ENCODE measurements around the gene RASAL2. TPM values are rescaled to one million over a fixed set of nuclear protein-coding genes. Genes with fewer than 3 reads are reported as not detected.

RASAL2 gene
- total and polyA plus RNA-seq, 2 of the 4 experiments (the other 2 are of a cell fraction) = 13.1 to 20.6 TPM

DNA sequence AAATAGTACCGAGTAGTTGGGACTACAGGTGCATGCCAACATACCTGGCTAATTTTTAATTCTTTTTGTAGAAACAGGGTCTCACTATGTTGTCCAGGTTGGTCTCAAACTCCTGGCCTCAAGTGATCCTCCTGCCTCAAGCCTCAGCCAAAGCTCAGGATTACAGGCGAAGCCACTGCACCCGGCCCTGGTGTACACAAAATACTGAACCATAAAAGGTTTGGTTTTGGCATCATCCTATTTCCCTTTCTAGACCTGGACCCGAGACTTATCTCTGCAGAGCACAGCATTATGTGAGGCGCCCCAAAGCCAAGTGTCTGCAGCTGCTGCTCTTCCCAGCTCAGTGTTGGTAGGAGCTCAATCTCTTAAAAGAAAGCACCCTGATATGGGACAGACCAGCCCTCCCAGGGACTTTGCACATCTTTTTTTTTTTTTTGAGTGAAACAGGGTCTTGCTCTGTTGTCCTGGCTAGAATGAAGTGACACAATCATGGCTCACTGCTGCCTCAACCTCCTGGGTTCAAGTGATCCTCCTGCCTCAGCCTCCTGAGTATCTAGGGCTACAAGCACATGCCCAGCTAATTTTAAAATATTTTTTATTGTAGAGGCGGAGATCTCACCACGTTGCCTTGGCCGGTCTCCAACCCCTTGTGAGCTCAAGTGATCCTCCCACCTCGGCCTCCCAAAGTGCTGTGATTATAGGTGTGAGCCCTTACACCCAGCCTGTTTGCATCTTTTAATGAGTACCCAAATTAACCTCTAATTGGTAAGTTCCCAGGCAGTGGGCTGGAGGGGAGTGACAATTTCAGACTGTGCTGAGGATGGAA, 439.4 kb downstream of the RASAL2 start:
- Histone ChIP-seq H4K8ac (ENCODE audit: low read depth in 2 of 2, low read length in 2 of 2) (no peak overlapping the region), H3K4me3 (ENCODE audit: insufficient read depth, low read depth, low read length) (no peak overlapping the region), H3K18ac (ENCODE audit: low read depth, low read length) (no peak overlapping the region), H3K9ac (ENCODE audit: low read depth, low read length) (no peak overlapping the region), H2AK5ac (ENCODE audit: low read depth, low read length) (0 out of 2 replicates have a peak overlapping the region, but pooled peaks have one; percentile 18), H3K27ac (ENCODE audit: insufficient read depth, low read length) (no peak overlapping the region), H3K4me1 (ENCODE audit: control insufficient read depth, insufficient read depth, low read length) (peaks cover 28% of the 10 kb centered on the region), H3K9me1 (ENCODE audit: insufficient read depth, low read length) (peaks cover 24% of the 10 kb centered on the region), H3K4ac (ENCODE audit: low read depth, low read length) (no peak overlapping the region), H3K4me2 (ENCODE audit: low read depth, low read length) (no peak overlapping the region), H3K79me1 (ENCODE audit: low read depth in 1 of 2, low read length in 2 of 2) (0 out of 4 replicates have a peak, but pooled peaks cover 0 to 3% of the 10 kb centered on the region in 2 experiments), H3K14ac (replicated peaks; ENCODE audit: low read depth, low read length) (no peak overlapping the region), H4K5ac (ENCODE audit: low read depth, low read length) (no peak overlapping the region), H2BK20ac (ENCODE audit: low read depth, low read length) (no peak overlapping the region), H2BK15ac (ENCODE audit: low read depth, low read length) (no peak overlapping the region), H3K56ac (ENCODE audit: extremely low read depth, insufficient read depth, low read length) (no peak overlapping the region), H4K91ac (ENCODE audit: insufficient read depth, low read depth, low read length) (no peak overlapping the region), H3K23ac (ENCODE audit: low read depth, low read length) (no peak overlapping the region), H2AFZ (replicated peaks; ENCODE audit: low read length, poor library complexity) (no peak overlapping the region), H2BK5ac (ENCODE audit: low read depth, low read length, poor library complexity, severe bottlenecking) (no peak overlapping the region), H4K20me1 (ENCODE audit: insufficient read depth, low read length) (peaks cover 4% of the 10 kb centered on the region; the same call in 1 of the 2 replicates), H3K27me3 (ENCODE audit: control insufficient read depth, insufficient read depth, low read length) (no peaks in the 10 kb centered on the region), H2BK120ac (ENCODE audit: low read depth, low read length) (no peak overlapping the region), H2AK9ac (replicated peaks; ENCODE audit: low read depth, low read length, poor library complexity) (no peak overlapping the region), H3K36me3 (ENCODE audit: control insufficient read depth, insufficient read depth, low read length) (no peaks in the 10 kb centered on the region), H3K9me3 (ENCODE audit: control insufficient read depth, insufficient read depth, low read length) (no peaks in the 10 kb centered on the region)
- intact Hi-C loops (cut with micrococcal nuclease) = loop anchor here (5.0 kb wide), 3 partner anchors 221 to 834 kb away; partner anchors contain the start of genes AXDND1 and SOAT1
- no peak for DNase-seq
- in situ Hi-C loops (cut with MboI; ENCODE audit: low sequenced_read_pairs) = loop anchor here (5.0 to 10.0 kb wide), 2 partner anchors 474 to 831 kb away; partner anchors contain the start of gene AXDND1
- 100% methylated on average over 2 of the region's 9 CpGs; no CpG with 5 or more reads in 1 of the 2 experiments for WGBS, 2 experiments (ENCODE audit: extremely low coverage in 2 of 2, insufficient read length in 1 of 2)
- CTCF ChIA-PET = interaction anchor here (0.6 to 2.0 kb wide), 5 partner anchors 9 to 622 kb away, joined by 3 to 16 read pairs (median 4); no protein-coding TSS in a partner anchor
- no peak for ATAC-seq (ENCODE audit: low read depth)
- no TSS peak for BruUV-seq (replicated peaks)
- POLR2A ChIA-PET (ENCODE audit: unreplicated experiment) = no interaction called here
- TF ChIP-seq NFE2L2 (IDR thresholded peaks at IDR 0.05; ENCODE audit: low read depth, low read length) (no peak), CHD1 (IDR thresholded peaks at IDR 0.05; ENCODE audit: low read depth, low read length) (no peak), CEBPB (IDR thresholded peaks at IDR 0.05; ENCODE audit: low read depth, low read length) (no peak)
- dilution Hi-C loops (cut with HindIII; ENCODE audit: low sequenced_read_pairs, unreplicated experiment) = no loop called here

Small RNA genes lying within 50 kb of the gene (microRNA-seq; reads per million reads assigned to microRNA genes)
- gene RF00017 (ENCODE audit: insufficient read depth, insufficient read length) = not detected

Small RNA genes lying within 50 kb of the gene (small RNA-seq; reads per million reads assigned to genes)
- gene RF00017 = 0 reads per million in 5 experiments

Other genes with a start within 250 kb of the RASAL2 start
- 2.8 and 4.3 TPM in 2 replicates for gene SEC16B, start 124.0 kb upstream of the RASAL2 start, total RNA-seq (2012; rRNA removed)
- 3.4 and 4.3 TPM in 2 replicates for gene SEC16B, start 124.0 kb upstream of the RASAL2 start, polyA plus RNA-seq (2012; rRNA removed)